Stimulated activated CD4-positive, alpha-beta T cell treated with anti-CD3 and anti-CD28 coated beads, Interleukin-4, amount 100 ng/mL, for 4 hours (primary cell): ENCODE data around the gene UBA7.
A peak's percentile ranks its signal among the peaks of the same experiment; 100 is the strongest.
"Not testable (repeated sequence)": the region's sequence is repeated elsewhere in the genome, so short reads cannot be mapped to it uniquely, and the experiment has no call there.

Experiments used
- DNase-seq, 2 experiments: peaks; one replicate each; pipeline ENCODE4 v3.0.0-alpha.2; 2020

Gene UBA7

GRCh38 chr3:49785565-49786356, 28.0 kb downstream of the UBA7 start:
- peak in 1 of 2 experiments; percentile 25 for DNase-seq

GRCh38 chr3:49782277-49782676, 31.5 kb downstream of the UBA7 start:
- not testable (repeated sequence) for DNase-seq

GRCh38 chr3:49781415-49782199, 32.1 kb downstream of the UBA7 start:
- DNase-seq: no peak

GRCh38 chr3:49780975-49781365, 32.8 kb downstream of the UBA7 start:
- not testable (repeated sequence) for DNase-seq

GRCh38 chr3:49780080-49780974, 33.4 kb downstream of the UBA7 start:
- no peak for DNase-seq

- no peak for DNase-seq
Measured at GRCh38 chr3:49779358-49780079, 34.2 kb downstream of the UBA7 start.

GRCh38 chr3:49776101-49776500, 37.7 kb downstream of the UBA7 start:
- DNase-seq: not testable (repeated sequence)

GRCh38 chr3:49775538-49775937, 38.2 kb downstream of the UBA7 start:
- DNase-seq: no peak

GRCh38 chr3:49772703-49773102, 41.0 kb downstream of the UBA7 start:
- no peak for DNase-seq

- no peak for DNase-seq
Measured at GRCh38 chr3:49771340-49771938, 42.3 kb downstream of the UBA7 start.

- DNase-seq: no peak
Measured at GRCh38 chr3:49769926-49770325, 43.8 kb downstream of the UBA7 start.

GRCh38 chr3:49769286-49769915, 44.4 kb downstream of the UBA7 start:
- no peak for DNase-seq

GRCh38 chr3:49763981-49764380, 49.8 kb downstream of the UBA7 start:
- no peak for DNase-seq

GRCh38 chr3:49761661-49762060, 52.1 kb downstream of the UBA7 start:
- DNase-seq: no peak

- no peak for DNase-seq
Measured at GRCh38 chr3:49759226-49759625, 54.5 kb downstream of the UBA7 start.

- no peak for DNase-seq
Measured at GRCh38 chr3:49757197-49757596, 56.6 kb downstream of the UBA7 start.

- no peak for DNase-seq
Measured at GRCh38 chr3:49756036-49756435, 57.7 kb downstream of the UBA7 start.
